Thymus (tissue), 11 donors: ENCODE data around the gene PDE4B. TPM values are rescaled to one million over a fixed set of nuclear protein-coding genes. Genes with fewer than 3 reads are reported as not detected.

ENCODE experiments used
- DNase-seq, 9 donors: peaks; one replicate each; pipeline ENCODE4 v3.0.0-alpha.2; 2013; ENCODE audit warnings: low spot score in 9 of 9, low read depth in 6 of 9, missing footprints in 1 of 9
- H3K27ac ChIP-seq, 2 donors: one replicate each; pipeline ENCODE4 v1.5.1; 2013; ENCODE audit warnings: control low read depth in 1 of 2, low read depth in 1 of 2, low read length in 1 of 2, mild to moderate bottlenecking in 1 of 2, moderate library complexity in 1 of 2
- H3K27me3 ChIP-seq, 2 donors: one replicate each; pipeline ENCODE4 v1.5.1; 2013; ENCODE audit warnings: low read length in 1 of 2; ENCODE audit not compliant: control insufficient read depth in 2 of 2, insufficient read depth in 1 of 2
- H3K36me3 ChIP-seq, 2 donors: one replicate each; pipeline ENCODE4 v1.5.1; 2013; ENCODE audit warnings: low read length in 1 of 2, mild to moderate bottlenecking in 1 of 2, moderate library complexity in 1 of 2; ENCODE audit not compliant: control insufficient read depth in 2 of 2, insufficient read depth in 2 of 2
- H3K4me1 ChIP-seq, 2 donors: one replicate each; pipeline ENCODE4 v1.5.1; 2013; ENCODE audit warnings: low read length in 2 of 2; ENCODE audit not compliant: control insufficient read depth in 2 of 2, insufficient read depth in 2 of 2
- H3K4me3 ChIP-seq, 2 donors: one replicate each; pipeline ENCODE4 v1.5.1; 2013; ENCODE audit warnings: low read length in 2 of 2, control low read depth in 1 of 2, mild to moderate bottlenecking in 1 of 2
- H3K9me3 ChIP-seq, 2 donors: one replicate each; pipeline ENCODE4 v1.5.1; 2013; ENCODE audit warnings: low read length in 1 of 2, mild to moderate bottlenecking in 1 of 2; ENCODE audit not compliant: control insufficient read depth in 2 of 2, insufficient read depth in 1 of 2
- WGBS: extraction: QIAGEN DNeasy Blood & Tissue Kit; methylation state at CpG from one replicate; pipeline ENCODE4 v1.1.7; 2013; 5-methylcytosine and 5-hydroxymethylcytosine counted together
- polyA plus RNA-seq: library from polyadenylated mRNA; stranded (reverse); fragments of 200-250 nt; gene quantifications from one replicate; pipeline ENCODE4 v1.2.3, GENCODE V29; 2013
- total RNA-seq: library from RNA; stranded (reverse); fragments of 120-200 nt; gene quantifications from one replicate; pipeline ENCODE4 v1.2.4, GENCODE V29; 2013
- donor health status: healthy.

The PDE4B gene
- total and polyA plus RNA-seq, 2 donors, result 9.9 to 10.9 TPM

DNA sequence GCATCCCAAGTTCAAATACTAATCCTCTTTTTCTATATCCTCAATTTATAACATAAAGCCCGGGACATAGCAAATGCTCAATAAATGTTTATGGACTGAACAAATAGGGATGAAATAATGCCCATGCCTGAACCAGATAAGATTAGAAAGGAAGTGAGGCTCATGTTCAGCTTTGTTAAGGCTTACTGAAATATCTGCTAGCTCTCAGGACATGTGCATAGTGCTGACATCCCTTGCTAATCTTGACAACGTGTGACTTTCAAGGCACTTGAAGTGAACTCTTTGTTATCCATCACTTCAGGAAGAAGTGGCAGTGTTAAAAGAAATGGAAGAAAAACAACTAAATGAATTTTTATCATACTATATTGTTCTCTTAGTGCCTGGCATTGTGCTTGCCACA is 481.0 kb downstream of the PDE4B start:
- no peak overlapping the region for H3K27ac ChIP-seq
- DNase-seq, result no peak
- no peaks in the 10 kb centered on the region for H3K9me3 ChIP-seq
- no peaks in the 10 kb centered on the region for H3K27me3 ChIP-seq
- H3K4me1 ChIP-seq, result peaks cover 6 to 48% of the 10 kb centered on the region in 2 donors
- WGBS, result 93% methylated on average over 2 of the region's 2 CpGs
- H3K4me3 ChIP-seq, result no peak overlapping the region
- no peaks in the 10 kb centered on the region for H3K36me3 ChIP-seq

GRCh38 chr1:66274634-66275033 is 481.9 kb downstream of the PDE4B start:
- Histone ChIP-seq H3K4me1 (peaks cover 6 to 52% of the 10 kb centered on the region in 2 donors), H3K4me3 (no peak overlapping the region), H3K9me3 (no peaks in the 10 kb centered on the region), H3K36me3 (no peaks in the 10 kb centered on the region), H3K27ac (no peak overlapping the region), H3K27me3 (no peaks in the 10 kb centered on the region)
- WGBS, result 95% methylated on average over 1 of the region's 1 CpG
- peak in 1 of 9 donors; percentile 26 for DNase-seq

DNA sequence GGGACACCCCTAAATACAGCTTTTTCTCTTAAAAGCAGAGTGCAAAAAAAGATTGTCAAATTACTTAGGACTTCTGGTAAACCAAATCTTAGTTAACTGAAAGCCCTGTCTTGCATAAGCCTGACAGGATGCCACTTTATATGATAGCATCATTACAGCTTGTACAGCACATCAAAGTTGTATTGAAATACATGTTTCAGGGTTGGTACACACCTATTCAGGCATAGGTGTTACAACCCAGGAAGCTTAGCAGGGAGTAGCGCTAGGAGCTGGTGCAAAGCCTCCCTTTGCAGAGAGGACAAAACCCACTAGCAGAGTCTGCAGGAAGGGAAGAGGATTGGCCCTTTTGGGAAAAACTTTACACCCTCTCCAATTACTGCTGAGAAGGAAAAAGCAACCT is 482.4 kb downstream of the PDE4B start:
- 80% methylated on average over 1 of the region's 1 CpG for WGBS
- H3K36me3 ChIP-seq, result no peaks in the 10 kb centered on the region
- H3K27ac ChIP-seq, result peak overlapping the region; percentile 45 to 64
- peaks cover 6 to 52% of the 10 kb centered on the region in 2 donors for H3K4me1 ChIP-seq
- H3K9me3 ChIP-seq, result no peaks in the 10 kb centered on the region
- peak in 2 of 9 donors; percentile 44 to 66 for DNase-seq
- H3K27me3 ChIP-seq, result no peaks in the 10 kb centered on the region
- H3K4me3 ChIP-seq, result no peak overlapping the region

DNA sequence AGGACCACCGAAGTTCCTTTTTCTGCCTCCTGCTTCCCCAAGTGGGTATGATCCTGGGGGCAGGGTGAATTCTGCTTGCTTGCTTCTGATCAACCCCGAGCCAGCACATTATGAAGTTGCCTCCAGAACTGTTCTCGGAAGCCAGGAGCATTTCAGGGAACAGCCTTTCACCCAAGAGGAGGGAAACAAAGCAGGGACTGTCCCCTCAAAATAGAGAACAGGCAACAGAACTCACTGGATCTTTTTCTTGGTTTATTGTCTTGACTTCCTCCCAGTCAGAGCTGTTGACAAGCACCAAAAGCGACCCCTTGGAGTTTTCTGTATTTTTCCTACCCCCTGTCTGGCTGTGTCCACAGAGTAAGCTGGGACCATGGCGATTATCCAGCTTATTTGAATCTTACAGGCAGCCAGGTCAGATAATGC is 482.9 kb downstream of the PDE4B start:
- no peaks in the 10 kb centered on the region for H3K36me3 ChIP-seq
- peaks cover 6 to 49% of the 10 kb centered on the region in 2 donors for H3K4me1 ChIP-seq
- peak overlapping the region; percentile 46 to 64 for H3K27ac ChIP-seq
- H3K9me3 ChIP-seq, result no peaks in the 10 kb centered on the region
- peak in 1 of 9 donors; percentile 28 for DNase-seq
- no peak overlapping the region for H3K4me3 ChIP-seq
- H3K27me3 ChIP-seq, result no peaks in the 10 kb centered on the region
- WGBS, result 55% methylated on average over 5 of the region's 5 CpGs

DNA sequence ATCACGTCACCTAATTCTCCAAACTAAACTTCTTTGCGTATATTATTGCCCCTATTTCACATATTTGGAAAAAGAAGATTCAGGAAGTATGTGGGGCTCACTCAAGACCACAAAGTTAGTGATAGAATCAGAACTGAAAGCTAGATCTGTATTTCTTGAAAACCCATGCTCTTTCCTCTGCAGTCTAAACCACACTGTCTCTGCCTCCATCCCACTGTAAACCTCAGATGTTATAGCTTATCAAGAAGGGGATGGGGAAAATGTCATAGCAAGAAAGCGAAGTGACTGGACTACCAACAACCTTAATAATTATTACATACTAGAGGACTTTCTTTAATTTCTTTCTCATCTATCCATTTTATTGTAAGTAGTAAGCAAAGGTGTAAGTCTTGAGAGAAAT is 483.5 kb downstream of the PDE4B start:
- peak in 3 of 9 donors; percentile 25 to 68 (median 44) for DNase-seq
- Histone ChIP-seq H3K27ac (peak overlapping the region in 1 of 2 donors; percentile 46), H3K27me3 (no peaks in the 10 kb centered on the region), H3K9me3 (no peaks in the 10 kb centered on the region), H3K4me3 (no peak overlapping the region), H3K4me1 (peaks cover 6 to 47% of the 10 kb centered on the region in 2 donors), H3K36me3 (no peaks in the 10 kb centered on the region)
- WGBS, result 12% methylated on average over 3 of the region's 3 CpGs

- Histone ChIP-seq H3K4me1 (peaks cover 4 to 35% of the 10 kb centered on the region in 2 donors), H3K27me3 (no peaks in the 10 kb centered on the region), H3K4me3 (no peak overlapping the region), H3K27ac (peak overlapping the region in 1 of 2 donors; percentile 43), H3K9me3 (no peaks in the 10 kb centered on the region), H3K36me3 (no peaks in the 10 kb centered on the region)
- DNase-seq, result peak in 1 of 9 donors; percentile 51
- 65% methylated on average over 7 of the region's 7 CpGs for WGBS
These were observed 485.7 kb downstream of the PDE4B start for GRCh38 chr1:66278260-66279021.

DNA sequence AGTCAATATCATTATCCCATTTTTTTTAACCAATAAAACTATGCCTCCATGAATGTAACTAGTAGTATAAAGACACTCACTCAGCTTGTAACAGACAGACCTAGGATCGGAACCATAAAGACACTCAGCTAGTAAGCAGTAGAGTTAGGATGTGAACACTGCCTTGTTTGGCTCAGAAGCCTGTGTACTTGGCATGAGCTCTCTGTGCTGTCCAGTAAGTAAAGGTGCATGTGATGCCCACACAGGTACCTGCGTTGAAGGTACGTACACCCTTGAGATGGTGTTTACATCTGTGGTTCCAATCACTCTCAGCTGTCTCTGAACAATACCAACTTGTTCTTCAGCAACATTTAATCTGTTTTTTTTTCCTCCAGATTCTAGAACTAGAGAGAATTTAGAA is 489.1 kb downstream of the PDE4B start:
- WGBS, result 92% methylated on average over 3 of the region's 3 CpGs
- Histone ChIP-seq H3K27me3 (no peaks in the 10 kb centered on the region), H3K27ac (peak overlapping the region in 1 of 2 donors; percentile 68), H3K4me3 (no peak overlapping the region), H3K9me3 (no peaks in the 10 kb centered on the region), H3K36me3 (no peaks in the 10 kb centered on the region), H3K4me1 (peaks cover 0 to 19% of the 10 kb centered on the region in 2 donors)
- no peak for DNase-seq

DNA sequence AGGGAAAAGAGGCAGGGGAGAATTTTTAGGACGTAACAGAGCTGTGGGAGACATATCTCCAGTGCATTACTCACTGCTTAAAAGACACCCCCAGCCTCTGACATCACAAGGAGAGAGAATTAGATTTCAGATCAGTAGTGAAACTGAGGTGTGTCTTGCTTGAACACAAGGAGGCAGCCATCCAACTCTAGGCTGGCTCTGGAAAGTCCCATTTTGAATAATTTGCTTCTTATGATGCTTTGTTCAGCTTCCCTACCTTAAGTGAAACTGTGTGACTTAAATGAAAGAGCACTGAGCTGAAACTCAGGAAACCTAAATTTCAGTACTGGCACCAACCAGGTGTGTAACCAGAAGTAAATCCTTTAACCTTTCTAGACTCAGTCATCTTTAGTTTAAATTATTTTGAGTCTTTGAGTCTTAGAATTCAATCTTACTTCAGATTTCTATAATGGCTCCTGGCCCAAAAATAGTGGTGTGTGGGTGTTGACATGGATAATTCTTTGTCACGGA is 489.7 kb downstream of the PDE4B start:
- H3K4me1 ChIP-seq, result peaks cover 0 to 16% of the 10 kb centered on the region in 2 donors
- no peaks in the 10 kb centered on the region for H3K27me3 ChIP-seq
- H3K4me3 ChIP-seq, result no peak overlapping the region
- H3K9me3 ChIP-seq, result no peaks in the 10 kb centered on the region
- peak overlapping the region; percentile 70 to 77 for H3K27ac ChIP-seq
- DNase-seq, result peak in 3 of 9 donors; percentile 42 to 72 (median 44)
- 81% methylated on average over 2 of the region's 2 CpGs for WGBS
- no peaks in the 10 kb centered on the region for H3K36me3 ChIP-seq

DNA sequence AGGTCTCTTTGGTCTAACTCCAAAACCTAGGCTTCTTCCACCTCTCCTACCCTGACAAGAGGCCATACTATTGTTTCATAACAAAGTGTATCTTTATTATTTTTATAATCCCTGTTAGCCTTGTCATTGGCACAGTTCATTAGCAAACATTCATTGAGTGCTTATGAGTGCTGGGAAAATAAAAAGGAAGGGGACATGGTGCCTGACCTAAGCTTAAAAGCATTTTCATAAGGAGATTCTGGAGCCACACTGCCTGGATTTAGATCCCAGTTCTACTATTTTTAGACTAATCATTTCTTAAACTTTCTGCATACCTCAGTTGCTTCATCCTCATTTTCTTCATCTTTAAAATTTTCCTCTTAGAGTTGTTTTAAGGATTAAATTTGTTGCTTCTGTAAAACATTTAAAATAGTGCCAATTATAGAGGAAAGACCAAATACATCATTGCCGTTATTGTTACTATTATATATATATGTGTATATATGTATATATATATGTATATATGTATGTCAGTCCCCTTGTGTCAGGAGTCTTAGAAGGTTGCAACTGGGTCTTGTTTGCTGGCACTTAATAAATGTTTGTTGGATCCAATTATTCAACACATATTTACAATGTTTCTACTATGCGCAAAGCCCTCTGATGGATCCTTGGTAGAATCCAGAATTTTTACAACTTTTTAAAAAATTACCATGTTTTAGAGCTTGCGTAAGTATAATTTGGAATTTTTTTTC is 490.4 kb downstream of the PDE4B start:
- no peak for DNase-seq
- no peak overlapping the region for H3K4me3 ChIP-seq
- 98% methylated on average over 3 of the region's 3 CpGs for WGBS
- no peaks in the 10 kb centered on the region for H3K9me3 ChIP-seq
- no peaks in the 10 kb centered on the region for H3K27me3 ChIP-seq
- H3K36me3 ChIP-seq, result no peaks in the 10 kb centered on the region
- H3K4me1 ChIP-seq, result peaks cover 0 to 15% of the 10 kb centered on the region in 2 donors
- peak overlapping the region; percentile 70 to 77 for H3K27ac ChIP-seq
